GM08714 (cell line): ENCODE results near the gene ICAM3.

ENCODE experiments used
- H3K4me3 ChIP-seq: fragments of 200-500 bp; sonication (Bioruptor generic); 2 replicates; pipeline ENCODE4 v1.5.1; 2014; ENCODE audit warnings: mild to moderate bottlenecking, low read length, inconsistent platforms
- ZNF274 ChIP-seq: IDR thresholded peaks from 2 replicates; pipeline ENCODE4 v1.6.1; 2012; ENCODE audit warnings: mild to moderate bottlenecking, low read depth, low read length

ICAM3 gene

DNA sequence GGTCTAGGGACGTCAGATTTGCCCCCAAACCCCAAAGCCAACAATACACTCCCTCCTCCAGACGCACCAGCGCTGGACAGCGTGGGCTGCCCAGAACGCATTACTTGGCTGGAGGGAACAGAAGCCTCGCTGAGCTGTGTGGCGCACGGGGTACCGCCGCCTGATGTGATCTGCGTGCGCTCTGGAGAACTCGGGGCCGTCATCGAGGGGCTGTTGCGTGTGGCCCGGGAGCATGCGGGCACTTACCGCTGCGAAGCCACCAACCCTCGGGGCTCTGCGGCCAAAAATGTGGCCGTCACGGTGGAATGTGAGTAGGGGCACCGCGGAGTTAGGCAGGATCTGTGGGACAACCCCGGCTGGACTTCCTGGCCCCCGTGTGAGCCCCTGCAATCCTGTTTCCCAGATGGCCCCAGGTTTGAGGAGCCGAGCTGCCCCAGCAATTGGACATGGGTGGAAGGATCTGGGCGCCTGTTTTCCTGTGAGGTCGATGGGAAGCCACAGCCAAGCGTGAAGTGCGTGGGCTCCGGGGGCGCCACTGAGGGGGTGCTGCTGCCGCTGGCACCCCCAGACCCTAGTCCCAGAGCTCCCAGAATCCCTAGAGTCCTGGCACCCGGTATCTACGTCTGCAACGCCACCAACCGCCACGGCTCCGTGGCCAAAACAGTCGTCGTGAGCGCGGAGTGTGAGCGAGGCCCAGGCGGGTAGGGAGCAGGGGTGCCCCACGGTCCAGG, 45.6 kb downstream of the ICAM3 start:
- H3K4me3 ChIP-seq = no peak overlapping the region
- no peak for TF ChIP-seq ZNF274

GRCh38 chr19:10292789-10293636, 46.4 kb downstream of the ICAM3 start:
- no peak for TF ChIP-seq ZNF274
- H3K4me3 ChIP-seq = peak overlapping the region; percentile 14; the same call in 1 of the 2 replicates

DNA sequence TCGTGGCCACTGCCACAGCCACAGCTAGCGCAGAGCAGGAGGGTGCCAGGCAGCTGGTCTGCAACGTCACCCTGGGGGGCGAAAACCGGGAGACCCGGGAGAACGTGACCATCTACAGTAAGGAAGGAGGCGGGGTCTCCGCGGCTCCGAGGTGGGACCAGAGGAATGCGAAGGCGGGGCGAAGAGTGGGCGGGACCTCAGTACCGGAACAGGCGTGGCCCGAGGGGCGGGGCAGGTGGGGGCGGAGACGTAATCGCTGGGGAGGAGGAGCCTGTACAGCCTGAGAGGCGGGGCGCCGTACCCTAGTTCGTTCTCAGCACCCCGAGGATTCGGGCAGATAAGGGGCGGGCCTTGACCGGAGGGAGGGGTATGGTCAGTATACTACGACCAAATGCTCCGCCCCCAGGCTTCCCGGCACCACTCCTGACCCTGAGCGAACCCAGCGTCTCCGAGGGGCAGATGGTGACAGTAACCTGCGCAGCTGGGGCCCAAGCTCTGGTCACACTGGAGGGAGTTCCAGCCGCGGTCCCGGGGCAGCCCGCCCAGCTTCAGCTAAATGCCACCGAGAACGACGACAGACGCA, 47.1 kb downstream of the ICAM3 start:
- H3K4me3 ChIP-seq = peak overlapping the region; percentile 37; the same call in 1 of the 2 replicates
- no peak for TF ChIP-seq ZNF274

DNA sequence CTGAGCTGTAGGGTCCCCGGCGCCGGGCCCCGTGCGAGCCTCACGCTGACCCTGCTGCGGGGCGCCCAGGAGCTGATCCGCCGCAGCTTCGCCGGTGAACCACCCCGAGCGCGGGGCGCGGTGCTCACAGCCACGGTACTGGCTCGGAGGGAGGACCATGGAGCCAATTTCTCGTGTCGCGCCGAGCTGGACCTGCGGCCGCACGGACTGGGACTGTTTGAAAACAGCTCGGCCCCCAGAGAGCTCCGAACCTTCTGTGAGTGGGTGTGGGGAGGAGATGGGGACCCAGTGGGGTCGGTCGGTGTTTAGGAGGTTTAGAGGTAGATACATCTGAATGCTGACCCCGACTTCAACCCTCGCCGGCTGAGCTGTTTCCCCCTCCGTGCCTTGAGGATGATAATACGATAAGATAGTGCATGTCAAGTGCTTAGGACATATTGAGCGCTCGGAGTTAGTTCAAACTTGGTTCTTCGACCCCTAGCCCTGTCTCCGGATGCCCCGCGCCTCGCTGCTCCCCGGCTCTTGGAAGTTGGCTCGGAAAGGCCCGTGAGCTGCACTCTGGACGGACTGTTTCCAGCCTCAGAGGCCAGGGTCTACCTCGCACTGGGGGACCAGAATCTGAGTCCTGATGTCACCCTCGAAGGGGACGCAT, 47.7 kb downstream of the ICAM3 start:
- peak overlapping the region; percentile 37; the same call in 1 of the 2 replicates for H3K4me3 ChIP-seq
- no peak for TF ChIP-seq ZNF274

GRCh38 chr19:10290876-10291553, 48.4 kb downstream of the ICAM3 start:
- peak overlapping the region; percentile 37; the same call in 1 of the 2 replicates for H3K4me3 ChIP-seq
- TF ChIP-seq ZNF274 = no peak

DNA sequence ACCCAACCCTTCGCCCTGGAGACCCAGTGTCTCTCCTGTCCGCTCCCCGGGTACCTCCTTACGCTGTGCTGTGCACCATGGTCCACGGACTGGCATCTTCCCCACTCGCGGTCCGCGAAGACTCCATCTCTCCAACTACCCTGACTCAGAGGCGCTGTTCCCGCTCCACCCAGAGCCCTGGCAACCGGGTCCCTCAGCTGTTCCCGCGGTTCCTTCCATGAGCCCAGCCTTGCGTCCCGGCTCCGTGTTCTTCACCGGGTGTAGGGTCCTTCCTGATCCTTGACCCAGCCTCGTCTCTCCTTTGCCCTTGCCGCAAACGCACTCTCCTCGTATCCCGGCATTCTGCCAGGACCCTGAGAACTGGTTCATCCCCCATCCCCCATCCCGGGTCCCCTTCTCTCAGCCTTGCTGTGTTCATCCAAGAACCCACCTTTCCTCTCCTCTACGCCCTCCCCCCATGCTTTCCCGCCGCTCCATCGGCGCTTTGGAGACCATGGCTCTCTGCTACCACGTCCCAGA, 49.0 kb downstream of the ICAM3 start:
- no peak for TF ChIP-seq ZNF274
- peak overlapping the region; percentile 37; the same call in 1 of the 2 replicates for H3K4me3 ChIP-seq

DNA sequence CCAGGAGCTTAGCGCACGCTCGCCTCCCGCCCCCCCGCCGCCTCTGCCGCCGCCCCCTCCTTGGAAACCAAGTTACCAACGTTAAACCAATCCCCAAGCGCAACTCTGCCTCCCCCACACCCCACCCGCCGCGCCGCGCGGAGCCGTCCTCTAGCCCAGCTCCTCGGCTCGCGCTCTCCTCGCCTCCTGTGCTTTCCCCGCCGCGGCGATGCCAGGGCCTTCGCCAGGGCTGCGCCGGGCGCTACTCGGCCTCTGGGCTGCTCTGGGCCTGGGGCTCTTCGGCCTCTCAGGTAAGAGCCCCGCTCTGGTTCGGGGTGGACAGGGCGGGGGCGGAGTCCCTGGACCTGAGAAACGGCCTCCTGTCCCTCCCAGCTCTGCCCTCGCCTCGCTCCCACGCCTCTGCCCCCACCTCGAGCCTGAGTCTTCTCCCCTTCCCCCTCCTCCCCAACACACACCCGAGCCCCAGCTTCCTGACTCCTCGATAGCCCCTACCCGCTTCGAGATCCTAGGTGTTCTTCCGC, 49.5 kb downstream of the ICAM3 start, which contains the start of gene ICAM5:
TSS of gene ICAM5 (plus strand) at position 117 of the 521 bp plus-strand sequence. CDS start at position 209, 92 bp downstream.
- peak within 1 kb of the TSS; percentile 38; the same call in 1 of the 2 replicates for H3K4me3 ChIP-seq
- no peak for TF ChIP-seq ZNF274

DNA sequence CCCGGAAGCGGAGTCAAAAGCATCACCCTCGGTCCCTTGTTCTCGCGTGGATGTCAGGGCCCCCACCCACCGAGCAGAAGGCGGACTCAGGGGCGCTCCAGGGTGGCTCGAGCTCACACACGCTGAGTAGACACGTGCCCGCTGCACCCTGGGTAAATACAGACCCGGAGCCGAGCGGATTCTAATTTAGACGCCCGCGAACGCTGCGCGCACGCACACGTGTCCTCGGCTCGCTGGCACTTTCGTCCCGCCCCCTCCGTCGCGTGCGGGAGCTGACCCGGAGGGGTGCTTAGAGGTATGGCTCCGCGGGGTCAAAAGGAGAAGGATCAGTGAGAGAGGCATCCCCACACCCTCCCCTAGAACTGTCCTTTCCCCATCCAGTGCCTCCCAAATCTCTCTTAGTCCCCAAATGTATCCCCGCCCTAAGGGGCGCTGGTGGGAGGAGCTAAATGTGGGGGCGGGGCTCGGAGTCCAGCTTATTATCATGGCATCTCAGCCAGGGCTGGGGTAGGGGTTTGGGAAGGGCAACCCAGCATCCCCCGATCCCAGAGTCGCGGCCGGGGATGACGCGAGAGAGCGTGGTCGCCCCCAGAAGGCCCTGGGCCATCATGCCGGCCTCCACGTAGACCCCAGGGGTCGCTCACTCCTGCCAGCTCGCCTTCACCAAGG, 50.1 kb downstream of the ICAM3 start:
- no peak for TF ChIP-seq ZNF274

GRCh38 chr19:10288662-10289166, 50.7 kb downstream of the ICAM3 start:
- peak overlapping the region; percentile 38; the same call in 1 of the 2 replicates for H3K4me3 ChIP-seq
- TF ChIP-seq ZNF274 = no peak

More for the DNA sequence above, 50.1 kb downstream of the ICAM3 start:
- H3K4me3 ChIP-seq = peak overlapping the region; percentile 38; the same call in 1 of the 2 replicates

GRCh38 chr19:10286803-10287737, 52.4 kb downstream of the ICAM3 start, which contains the start of gene ICAM4:
Gene ICAM4 (plus strand): TSS chr19:10286955. CDS start chr19:10287013, 58 bp downstream.
- no peak for TF ChIP-seq ZNF274
- no peak within 1 kb of the TSS for H3K4me3 ChIP-seq

GRCh38 chr19:10285393-10285792, 54.0 kb downstream of the ICAM3 start:
- no peak overlapping the region for H3K4me3 ChIP-seq
- no peak for TF ChIP-seq ZNF274
